Natural killer cell (primary cell): Measurements from ENCODE around the gene SLX9. TPM values are rescaled to one million over a fixed set of nuclear protein-coding genes. Genes with fewer than 3 reads are reported as not detected.

Experiments used
- ATAC-seq, 3 donors: fragments of 150-1000 bp in 2 of 3; fragments of 200-7000 bp in 1 of 3; cut with Tn5 transposase; 1 replicate in 1 of 3; 2 replicates in 2 of 3; pipeline ENCODE4 v1.10.0; 2021; ENCODE audit warnings: mild to moderate bottlenecking in 2 of 3, moderate library complexity in 2 of 3
- DNase-seq, 2 donors: peaks; one replicate each; pipeline versions ENCODE4 v3.0.0 to v3.0.0-alpha.2; 2013 to 2021; ENCODE audit warnings: mixed read lengths in 1 of 2
- H3K27ac ChIP-seq: one replicate; pipeline ENCODE4 v1.5.1; 2013; ENCODE audit warnings: mild to moderate bottlenecking, low read length
- H3K27me3 ChIP-seq: one replicate; pipeline ENCODE4 v1.6.1; 2013; ENCODE audit warnings: low read length; ENCODE audit not compliant: control insufficient read depth, insufficient read depth
- H3K36me3 ChIP-seq: one replicate; pipeline ENCODE4 v1.6.1; 2013; ENCODE audit warnings: low read length; ENCODE audit not compliant: control insufficient read depth, insufficient read depth
- H3K4me1 ChIP-seq: one replicate; pipeline ENCODE4 v1.6.1; 2013; ENCODE audit warnings: low read length; ENCODE audit not compliant: control insufficient read depth, insufficient read depth
- H3K4me3 ChIP-seq: one replicate; pipeline ENCODE4 v1.5.1; 2013; ENCODE audit warnings: low read length
- H3K9me3 ChIP-seq: one replicate; pipeline ENCODE4 v1.6.1; 2013; ENCODE audit warnings: low read length; ENCODE audit not compliant: control insufficient read depth, insufficient read depth
- H3K27ac Mint-ChIP-seq, 2 donors: one replicate each; pipeline ENCODE4 v1.8.0; 2022; ENCODE audit warnings: mild to moderate bottlenecking in 2 of 2, mixed read lengths in 2 of 2, moderate library complexity in 1 of 2
- H3K27me3 Mint-ChIP-seq, 2 donors: one replicate each; pipeline ENCODE4 v1.8.0; 2022; ENCODE audit warnings: low read depth in 2 of 2, mixed read lengths in 2 of 2
- H3K36me3 Mint-ChIP-seq: one replicate; pipeline ENCODE4 v1.8.0; 2022; ENCODE audit warnings: mixed read lengths
- H3K4me1 Mint-ChIP-seq, 2 donors: one replicate each; pipeline ENCODE4 v1.8.0; 2022; ENCODE audit warnings: mixed read lengths in 2 of 2
- H3K4me3 Mint-ChIP-seq: one replicate; pipeline ENCODE4 v1.8.0; 2022; ENCODE audit warnings: mild to moderate bottlenecking, moderate library complexity, mixed read lengths
- H3K9me3 Mint-ChIP-seq, 2 donors: one replicate each; pipeline ENCODE4 v1.8.0; 2022; ENCODE audit warnings: mixed read lengths in 2 of 2
- WGBS: methylation state at CpG from one replicate; pipeline ENCODE4 v1.1.7; 2013; ENCODE audit warnings: missing lambda C conversion rate; ENCODE audit not compliant: insufficient coverage; 5-methylcytosine and 5-hydroxymethylcytosine counted together
- intact Hi-C: fragments of 100-400 bp; cut with micrococcal nuclease; formaldehyde crosslinking; loops from one replicate; pipeline ENCODE4 v1.14.2; 2022
- total RNA-seq, 4 donors: library from RNA; stranded (reverse); fragments of 120-200 nt in 1 of 4; gene quantifications; one replicate each; pipeline versions ENCODE4 v1.2.3 to v1.2.4, GENCODE V29; 2013 to 2022
- TF ChIP-seq, protein P1 (sequence below): fragments of 200-600 bp; IDR thresholded peaks from one replicate; pipeline ENCODE4 v1.8.0; 2022; ENCODE audit warnings: antibody characterized with exemption

Gene SLX9
- total RNA-seq, 3 donors from 2014 or later (not counting 1 experiment from before 2014, with no cell fraction given): 12.8 to 22.9 (median 20.0) TPM

DNA sequence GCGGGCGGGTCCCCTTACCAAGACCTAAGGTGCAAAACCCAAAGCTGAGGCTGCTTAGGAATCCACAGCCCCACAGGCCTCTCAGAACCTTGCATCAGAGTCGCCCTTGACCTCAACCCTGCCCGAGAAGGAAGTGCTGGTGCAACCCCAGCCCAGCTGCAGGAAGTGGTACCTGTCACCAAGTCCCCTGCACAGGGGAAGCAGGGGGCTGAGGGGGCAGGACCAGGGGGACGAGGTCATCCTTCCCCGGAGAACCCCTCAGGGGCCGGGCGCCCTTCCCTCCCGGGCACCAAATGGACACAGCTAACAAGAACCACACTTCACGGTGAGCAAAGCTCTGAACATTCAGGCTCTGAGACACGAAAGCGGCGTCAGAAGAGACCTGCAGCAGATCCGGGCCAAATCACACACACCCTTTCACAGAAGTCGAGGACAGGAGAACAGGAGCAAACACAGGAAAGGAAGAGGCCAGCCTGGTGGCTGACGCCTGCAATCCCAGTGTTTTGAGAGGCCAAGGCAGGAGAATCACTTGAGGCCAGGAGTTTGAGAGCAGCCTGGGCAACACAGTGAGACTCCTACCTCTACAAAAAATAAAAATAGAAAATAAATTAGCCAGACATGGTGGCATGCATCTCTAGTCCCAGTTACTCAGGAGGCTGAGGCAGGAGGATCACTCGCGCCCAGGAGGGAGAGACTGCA, 25.5 kb upstream of the SLX9 start:
- intact Hi-C loops: loop anchor here (2.0 to 5.0 kb wide), 3 partner anchors 16 to 112 kb away; partner anchors contain the start of gene UBE2G2
- WGBS: 10% methylated on average over 18 of the region's 18 CpGs
- TF ChIP-seq, protein P1, sequence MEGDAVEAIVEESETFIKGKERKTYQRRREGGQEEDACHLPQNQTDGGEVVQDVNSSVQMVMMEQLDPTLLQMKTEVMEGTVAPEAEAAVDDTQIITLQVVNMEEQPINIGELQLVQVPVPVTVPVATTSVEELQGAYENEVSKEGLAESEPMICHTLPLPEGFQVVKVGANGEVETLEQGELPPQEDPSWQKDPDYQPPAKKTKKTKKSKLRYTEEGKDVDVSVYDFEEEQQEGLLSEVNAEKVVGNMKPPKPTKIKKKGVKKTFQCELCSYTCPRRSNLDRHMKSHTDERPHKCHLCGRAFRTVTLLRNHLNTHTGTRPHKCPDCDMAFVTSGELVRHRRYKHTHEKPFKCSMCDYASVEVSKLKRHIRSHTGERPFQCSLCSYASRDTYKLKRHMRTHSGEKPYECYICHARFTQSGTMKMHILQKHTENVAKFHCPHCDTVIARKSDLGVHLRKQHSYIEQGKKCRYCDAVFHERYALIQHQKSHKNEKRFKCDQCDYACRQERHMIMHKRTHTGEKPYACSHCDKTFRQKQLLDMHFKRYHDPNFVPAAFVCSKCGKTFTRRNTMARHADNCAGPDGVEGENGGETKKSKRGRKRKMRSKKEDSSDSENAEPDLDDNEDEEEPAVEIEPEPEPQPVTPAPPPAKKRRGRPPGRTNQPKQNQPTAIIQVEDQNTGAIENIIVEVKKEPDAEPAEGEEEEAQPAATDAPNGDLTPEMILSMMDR: no peak
- ATAC-seq (peak; percentile 62 to 85 (median 83)), DNase-seq (peak; percentile 75 to 81)
- no peaks in the 10 kb centered on the region for H3K36me3 Mint-ChIP-seq
- Histone ChIP-seq H3K4me1 (peaks cover 96% of the 10 kb centered on the region), H3K36me3 (peaks cover 41% of the 10 kb centered on the region), H3K27ac (peak overlapping the region; percentile 69), H3K27me3 (no peaks in the 10 kb centered on the region), H3K4me3 (peak overlapping the region; percentile 11), H3K9me3 (no peaks in the 10 kb centered on the region)
- peak overlapping the region; percentile 92 for H3K4me3 Mint-ChIP-seq
- H3K4me1 Mint-ChIP-seq: peaks cover 81 to 94% of the 10 kb centered on the region in 2 donors
- H3K27ac Mint-ChIP-seq: peak overlapping the region; percentile 92 to 98
- H3K9me3 Mint-ChIP-seq: no peaks in the 10 kb centered on the region
- H3K27me3 Mint-ChIP-seq: no peaks in the 10 kb centered on the region

DNA sequence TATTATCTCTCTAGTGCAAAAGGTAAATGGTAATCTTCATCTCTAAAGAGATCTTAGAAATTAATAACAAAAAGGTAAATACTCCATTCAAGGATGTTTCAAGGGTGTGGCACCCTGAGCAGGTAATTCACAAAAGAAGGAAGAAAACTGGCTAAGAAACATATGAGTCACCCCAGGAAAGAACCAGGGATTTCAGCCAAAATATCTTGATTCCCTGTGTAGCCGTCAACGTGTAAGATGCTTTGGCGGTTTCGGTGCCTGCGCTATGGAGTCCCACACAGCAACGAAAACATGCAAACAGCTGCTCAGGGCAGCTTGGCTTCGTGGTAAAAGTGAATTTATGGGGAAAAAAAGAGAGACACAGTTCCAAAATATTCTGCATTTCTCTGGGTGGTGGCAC, 22.9 kb upstream of the SLX9 start:
- Histone ChIP-seq H3K27ac (peak overlapping the region; percentile 37), H3K9me3 (no peaks in the 10 kb centered on the region), H3K4me3 (peak overlapping the region; percentile 9), H3K36me3 (peaks cover 27% of the 10 kb centered on the region), H3K4me1 (peaks cover 87% of the 10 kb centered on the region), H3K27me3 (no peaks in the 10 kb centered on the region)
- TF ChIP-seq, protein P1: no peak
- H3K36me3 Mint-ChIP-seq: no peaks in the 10 kb centered on the region
- peaks cover 70 to 94% of the 10 kb centered on the region in 2 donors for H3K4me1 Mint-ChIP-seq
- ATAC-seq (no peak), DNase-seq (peak in 1 of 2 donors; percentile 50)
- no peaks in the 10 kb centered on the region for H3K9me3 Mint-ChIP-seq
- H3K27me3 Mint-ChIP-seq: no peaks in the 10 kb centered on the region
- H3K27ac Mint-ChIP-seq: peak overlapping the region; percentile 92 to 98
- peak overlapping the region; percentile 92 for H3K4me3 Mint-ChIP-seq
- intact Hi-C loops: no loop called here
- 47% methylated on average over 7 of the region's 7 CpGs for WGBS

DNA sequence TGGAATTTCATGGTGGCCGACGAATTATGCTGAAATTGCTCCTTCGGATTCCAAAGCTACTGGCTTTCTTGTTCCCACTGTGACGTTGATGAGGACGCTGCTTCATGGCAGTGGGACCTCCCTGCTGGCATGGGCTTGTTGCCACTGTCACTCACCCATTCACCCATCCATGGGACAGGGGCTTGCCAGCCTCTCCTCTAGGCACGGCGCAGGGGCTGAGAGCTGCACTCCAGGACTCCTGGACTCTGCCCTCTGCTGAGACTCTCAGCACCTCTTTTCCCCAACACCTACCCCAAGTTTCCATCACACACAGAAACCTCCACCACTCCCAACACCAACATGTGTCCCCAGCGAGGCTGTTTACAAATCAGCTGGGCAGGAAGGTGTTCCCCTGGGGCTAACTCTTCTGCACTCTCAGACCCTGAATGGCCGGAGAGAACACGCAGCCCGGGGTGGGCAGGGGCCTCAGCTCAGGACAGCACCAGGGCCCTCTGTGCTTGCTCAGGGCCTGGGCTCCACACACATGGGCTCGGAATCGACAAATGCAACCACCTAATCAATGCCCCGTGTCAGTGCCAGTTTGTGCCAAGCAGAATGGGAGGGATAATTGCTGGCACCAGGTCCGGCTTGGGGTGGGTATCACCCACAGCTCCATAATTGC, 22.3 kb upstream of the SLX9 start:
- Mint-ChIP-seq H3K4me1 (peaks cover 69 to 94% of the 10 kb centered on the region in 2 donors), H3K4me3 (peak overlapping the region; percentile 92), H3K27me3 (no peaks in the 10 kb centered on the region), H3K9me3 (no peaks in the 10 kb centered on the region), H3K36me3 (no peaks in the 10 kb centered on the region), H3K27ac (peak overlapping the region; percentile 92 to 98)
- WGBS: 68% methylated on average over 15 of the region's 15 CpGs
- no peaks in the 10 kb centered on the region for H3K9me3 ChIP-seq
- H3K36me3 ChIP-seq: peaks cover 27% of the 10 kb centered on the region
- no peak for ATAC-seq
- intact Hi-C loops: no loop called here
- no peaks in the 10 kb centered on the region for H3K27me3 ChIP-seq
- peaks cover 87% of the 10 kb centered on the region for H3K4me1 ChIP-seq
- TF ChIP-seq, protein P1: no peak
- DNase-seq: no peak
- H3K4me3 ChIP-seq: peak overlapping the region; percentile 99
- H3K27ac ChIP-seq: peak overlapping the region; percentile 78
